Activated T-helper 9 cell treated with anti-CD3 and anti-CD28 coated beads, Interleukin-2, amount 50 U/mL, for 16 hours (primary cell): ENCODE measurements around the gene DPEP3.
"Not testable (repeated sequence)": the region's sequence is repeated elsewhere in the genome, so short reads cannot be mapped to it uniquely, and the experiment has no call there.

Experiments
- DNase-seq: peaks from one replicate; pipeline ENCODE4 v3.0.0-alpha.2; 2020; ENCODE audit warnings: low read depth

DPEP3 gene

DNA sequence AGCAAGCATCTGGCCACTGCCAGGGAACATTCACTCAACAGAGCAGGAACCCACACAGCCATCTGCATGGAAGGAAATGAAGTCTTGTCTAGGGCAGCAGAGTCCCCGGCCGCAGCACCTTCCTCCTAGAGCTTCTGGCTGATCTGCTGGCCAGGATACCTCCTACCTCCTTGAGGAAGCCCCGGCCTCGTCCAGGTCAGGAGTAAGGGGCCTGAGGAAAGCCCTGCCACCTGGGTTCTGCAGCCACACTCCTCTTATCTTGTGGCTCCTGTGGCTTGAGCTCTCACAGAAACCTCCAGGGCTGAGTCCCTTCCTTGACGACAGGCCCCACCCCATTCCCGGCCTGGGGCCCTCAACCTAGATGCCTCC lies 13.7 kb upstream of the DPEP3 start:
- not testable (repeated sequence) for DNase-seq

DNA sequence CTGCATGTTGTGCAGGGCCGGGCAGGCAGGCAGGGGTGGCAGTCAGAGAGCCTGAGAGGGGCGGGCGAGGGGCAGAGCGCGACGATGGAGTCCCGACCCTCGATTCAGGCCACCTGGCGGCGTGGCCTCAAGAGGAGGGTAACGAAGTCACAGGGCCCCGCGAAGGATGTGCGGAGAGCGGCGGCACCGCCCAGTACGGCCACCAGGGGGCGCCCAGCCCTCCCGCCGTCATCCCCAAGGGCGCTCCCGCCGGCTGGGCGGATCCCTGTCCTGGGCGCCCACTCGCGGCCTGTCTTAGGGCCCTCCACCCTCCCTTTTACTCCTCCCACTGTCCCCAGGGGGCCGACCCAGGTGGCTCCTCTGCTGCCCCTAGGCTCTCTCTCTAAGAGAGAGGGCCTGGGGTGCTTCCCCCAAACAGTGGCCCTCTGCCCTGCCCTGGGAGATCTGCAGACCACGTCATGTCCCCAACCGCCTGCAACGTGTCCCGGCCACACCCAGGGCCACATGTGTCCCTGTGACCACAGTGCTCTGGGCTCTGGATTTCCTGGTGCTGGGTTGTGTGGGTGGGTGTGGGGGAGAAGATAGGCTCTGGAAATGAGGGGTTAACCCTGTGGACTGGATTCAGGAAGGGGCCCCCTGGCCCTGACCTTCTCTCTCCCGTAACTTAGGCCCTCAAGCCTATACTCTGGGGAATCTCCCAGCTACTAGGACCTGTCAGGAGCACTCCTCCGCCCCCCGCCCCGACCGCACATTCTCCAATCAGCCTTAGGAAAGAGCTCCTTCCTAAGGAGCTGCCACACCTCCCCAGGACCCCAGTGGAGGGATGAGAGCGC lies 13.1 kb upstream of the DPEP3 start:
- DNase-seq: peak; percentile 76

DNA sequence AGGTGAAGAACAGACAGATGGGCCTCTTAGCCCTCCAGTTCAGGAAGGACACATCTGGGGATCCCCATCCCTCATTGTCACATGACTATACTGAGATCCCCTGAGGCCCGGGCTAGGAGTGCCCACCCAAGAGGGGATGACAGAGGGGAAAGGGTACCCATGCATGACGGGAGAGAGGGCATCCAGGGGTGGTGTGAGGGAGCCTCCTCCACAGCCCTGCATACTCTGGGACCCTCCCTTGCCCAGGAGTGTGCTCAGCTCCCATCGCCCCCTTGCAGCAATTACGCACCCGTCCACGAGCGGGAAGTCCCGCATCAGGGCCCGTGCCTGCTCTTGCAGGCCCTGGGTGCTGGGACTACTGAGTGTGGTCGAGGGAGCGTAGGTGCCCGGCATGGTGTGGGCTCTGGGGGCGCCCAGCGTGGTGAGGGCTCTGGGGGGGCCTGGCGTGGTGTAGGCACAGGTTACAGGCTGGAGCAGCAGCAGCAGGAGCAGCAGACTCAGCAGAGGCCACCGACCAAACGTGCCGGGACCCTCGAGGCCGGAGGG lies 12.4 kb upstream of the DPEP3 start:
- no peak for DNase-seq

DNA sequence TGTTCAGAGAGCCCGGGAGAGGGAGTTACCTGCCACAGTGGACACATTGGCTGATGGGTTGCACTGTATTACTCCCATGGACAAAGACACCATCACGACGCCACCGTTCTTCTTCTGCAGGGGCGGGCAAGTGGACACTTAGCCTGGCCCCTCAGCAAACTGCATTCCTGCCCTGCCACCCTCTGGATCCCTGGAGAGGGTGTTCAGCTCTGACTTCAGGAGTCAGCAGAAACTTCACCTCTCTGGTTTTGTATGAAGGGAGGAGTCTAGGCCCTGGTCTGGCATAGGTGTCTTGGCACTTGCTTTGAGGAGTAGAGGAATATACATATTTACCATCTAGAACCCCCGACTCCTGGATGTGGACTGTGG lies 9.7 kb upstream of the DPEP3 start:
- no peak for DNase-seq

DNA sequence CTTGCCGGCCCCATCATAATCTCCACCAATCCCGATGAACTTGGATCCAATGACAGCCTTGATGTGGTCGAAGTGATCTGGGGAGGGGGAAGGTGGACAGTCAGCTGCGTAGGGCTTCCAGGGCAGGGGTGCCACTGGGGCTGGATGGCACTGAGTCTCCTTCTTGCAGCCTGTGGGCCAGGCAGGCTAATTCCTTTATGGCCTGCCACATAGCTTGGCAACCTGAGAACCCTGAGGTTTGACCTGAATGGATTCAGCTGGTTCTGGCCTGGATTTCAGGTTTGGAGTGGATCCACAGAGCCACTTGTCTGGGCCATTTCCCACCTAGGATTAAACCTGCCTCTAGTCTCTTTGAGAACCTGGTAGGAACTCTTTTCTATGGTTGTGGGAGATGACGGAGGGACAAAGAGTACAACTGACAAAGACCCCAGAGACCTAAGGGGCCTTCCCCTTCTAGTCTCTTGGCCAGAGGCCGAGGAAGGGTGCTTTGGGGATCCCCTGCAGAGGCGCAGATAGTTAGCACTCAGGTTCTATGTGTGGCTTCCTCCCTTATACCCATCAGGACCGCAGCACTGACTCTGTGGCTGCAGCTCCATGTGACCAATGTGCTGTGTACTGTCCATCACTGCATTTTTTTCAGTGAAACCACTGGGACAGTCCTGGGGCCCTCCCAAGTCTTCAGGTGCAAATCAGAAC lies 9.2 kb upstream of the DPEP3 start:
- DNase-seq: no peak

DNA sequence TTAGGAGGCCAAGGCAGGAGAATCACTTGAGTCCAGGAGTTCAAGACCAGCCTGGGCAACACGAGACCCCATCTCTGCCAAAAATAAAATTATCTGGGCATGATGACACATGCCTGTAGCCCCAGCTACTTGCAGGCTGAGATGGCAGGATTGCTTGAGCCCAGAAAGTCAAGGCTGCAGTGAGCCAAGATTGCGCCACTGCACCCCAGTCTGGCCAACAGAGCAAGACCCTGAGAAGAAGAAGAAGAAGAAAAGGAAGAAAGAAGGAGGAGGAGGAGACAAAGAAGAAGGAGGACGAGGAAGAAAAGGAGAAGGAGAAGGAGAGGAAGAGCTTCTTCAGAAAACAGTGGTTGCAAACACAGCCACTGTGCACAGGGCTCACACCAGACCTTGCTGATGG lies 8.4 kb upstream of the DPEP3 start:
- DNase-seq: no peak

DNA sequence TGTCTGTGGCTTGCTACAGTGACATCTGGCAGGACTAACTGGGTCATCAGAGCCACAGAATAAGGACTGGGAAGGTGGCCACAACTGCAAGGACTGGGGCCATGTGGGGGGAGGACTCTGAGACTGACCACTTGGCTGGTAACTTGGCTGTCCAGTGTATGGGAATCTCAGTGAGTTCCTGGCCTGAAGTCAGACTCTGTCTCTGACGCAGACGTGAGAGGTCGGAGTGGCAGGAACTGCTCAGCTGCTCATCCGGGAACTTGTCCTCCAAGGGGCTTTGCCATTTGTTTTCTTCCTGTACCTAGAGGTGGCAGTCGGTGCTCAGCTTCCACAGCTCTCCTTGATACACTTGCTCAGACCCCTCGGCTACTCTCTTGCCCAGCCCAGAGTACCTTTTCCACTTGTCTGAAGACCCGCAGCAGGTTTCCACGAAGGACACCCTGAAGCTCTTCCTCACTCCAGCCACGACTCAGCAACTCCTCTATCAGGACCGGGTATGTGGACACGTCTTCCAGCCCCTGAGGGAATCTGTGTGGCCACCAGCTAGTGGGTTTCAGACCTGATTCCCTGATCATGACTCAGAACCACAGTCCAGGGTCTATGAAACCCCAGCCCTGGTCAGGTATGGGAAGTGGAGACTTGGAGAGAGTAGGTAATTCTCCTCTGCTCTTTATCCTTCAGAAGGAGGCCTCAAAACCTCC lies 7.3 kb upstream of the DPEP3 start:
- no peak for DNase-seq

DNA sequence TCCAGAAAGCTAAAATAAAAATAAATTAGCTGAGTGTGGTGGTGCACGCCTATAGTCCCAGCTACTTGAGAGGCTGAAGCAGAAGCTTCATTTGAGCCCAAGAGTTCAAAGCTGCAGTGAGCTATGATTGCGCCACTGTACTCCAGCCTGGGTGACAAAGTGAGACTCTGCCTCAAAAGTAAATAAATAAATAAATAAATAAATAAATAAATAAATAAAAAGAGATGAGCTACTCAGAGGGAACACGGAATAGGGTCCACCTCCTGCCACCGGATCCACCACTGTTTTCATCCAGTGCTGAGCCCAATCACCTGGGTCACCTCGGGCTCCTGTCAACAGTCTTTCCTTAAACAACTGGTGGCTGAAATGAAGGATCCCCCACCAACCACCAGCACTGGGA lies 6.7 kb upstream of the DPEP3 start:
- no peak for DNase-seq

DNA sequence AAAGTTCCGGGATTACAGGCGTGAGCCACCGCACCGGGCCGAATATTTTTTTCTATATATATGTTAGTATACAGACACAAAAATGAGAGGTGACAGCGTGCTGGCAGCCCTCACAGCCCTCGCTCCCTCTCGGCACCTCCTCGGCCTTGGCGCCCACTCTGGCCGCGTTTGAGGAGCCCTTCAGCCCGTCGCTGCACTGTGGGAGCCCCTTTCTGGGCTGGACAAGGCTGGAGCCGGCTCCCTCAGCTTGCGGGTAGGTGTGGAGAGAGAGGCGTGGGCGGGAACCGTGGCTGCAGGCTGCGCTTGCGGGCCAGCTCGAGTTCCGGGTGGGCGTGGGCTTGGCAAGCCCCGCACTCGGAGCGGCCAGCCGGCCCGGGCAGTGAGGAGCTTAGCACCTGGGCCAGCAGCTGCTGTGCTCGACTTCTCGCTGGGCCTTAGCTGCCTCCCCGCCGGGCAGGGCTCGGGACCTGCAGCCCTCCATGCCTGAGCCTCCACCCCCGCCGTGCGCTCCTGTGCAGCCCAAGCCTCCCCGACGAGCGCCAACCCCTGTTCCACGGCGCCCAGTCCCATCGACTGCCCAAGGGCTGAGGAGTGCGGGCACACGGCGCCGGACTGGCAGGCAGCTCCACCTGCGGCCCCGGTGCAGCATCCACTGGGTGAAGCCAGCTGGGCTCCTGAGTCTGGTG lies 1.9 kb upstream of the DPEP3 start:
- DNase-seq: no peak

DNA sequence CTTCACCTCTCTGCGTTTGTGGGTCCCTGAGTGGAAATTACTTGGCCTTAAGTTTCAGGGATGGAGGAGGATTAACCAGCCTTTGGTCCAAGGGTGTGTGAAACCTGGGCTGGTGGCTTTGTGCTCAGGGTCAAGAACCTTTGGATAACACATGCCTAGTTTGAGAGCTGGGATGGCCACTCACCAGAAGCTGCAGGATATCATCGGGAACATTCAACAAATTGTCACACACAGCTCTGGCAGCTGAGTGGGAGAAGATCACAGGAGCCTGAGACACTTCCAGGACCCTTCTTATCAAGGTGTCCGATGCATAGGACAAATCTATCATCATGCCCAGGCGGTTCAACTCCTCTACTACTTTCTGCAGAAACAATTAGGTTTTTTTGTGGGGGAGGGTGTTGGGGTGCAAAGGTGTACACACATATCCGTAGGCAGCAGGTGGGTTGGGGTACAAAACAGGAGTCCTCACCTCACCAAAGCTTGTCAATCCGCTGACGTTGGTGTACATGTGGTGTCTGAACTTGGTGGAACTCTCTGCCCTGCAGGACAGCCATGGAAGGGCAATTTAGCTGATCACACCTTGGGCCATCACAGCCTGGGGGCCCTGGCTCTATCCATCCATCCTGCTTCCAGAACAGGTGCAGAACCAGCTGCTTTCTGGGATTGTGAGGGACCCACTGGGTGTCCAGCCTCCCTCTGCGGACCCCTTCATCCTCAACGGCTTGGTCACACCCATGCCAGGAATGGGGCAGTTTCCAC lies 2.7 kb downstream of the DPEP3 start:
- no peak for DNase-seq

DNA sequence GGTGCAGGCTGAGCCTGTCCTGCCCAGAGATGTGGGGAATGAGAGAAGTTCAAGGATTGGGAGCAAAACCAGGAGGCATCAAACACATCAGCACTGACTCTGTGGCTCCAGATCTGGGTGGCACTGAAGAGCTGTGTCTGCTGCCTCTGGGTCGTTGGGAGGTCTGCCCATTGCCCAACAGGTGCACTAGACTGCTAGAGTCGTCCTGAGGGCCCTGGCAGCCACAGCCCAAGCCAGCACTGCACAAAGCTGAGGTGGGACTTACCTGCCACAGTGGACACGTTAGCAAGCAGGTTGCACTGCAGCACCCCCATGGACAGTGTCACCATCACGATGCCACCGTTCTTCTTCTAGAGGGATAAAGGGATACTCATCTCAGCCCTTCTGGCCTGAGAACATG lies 3.3 kb downstream of the DPEP3 start:
- DNase-seq: no peak

DNA sequence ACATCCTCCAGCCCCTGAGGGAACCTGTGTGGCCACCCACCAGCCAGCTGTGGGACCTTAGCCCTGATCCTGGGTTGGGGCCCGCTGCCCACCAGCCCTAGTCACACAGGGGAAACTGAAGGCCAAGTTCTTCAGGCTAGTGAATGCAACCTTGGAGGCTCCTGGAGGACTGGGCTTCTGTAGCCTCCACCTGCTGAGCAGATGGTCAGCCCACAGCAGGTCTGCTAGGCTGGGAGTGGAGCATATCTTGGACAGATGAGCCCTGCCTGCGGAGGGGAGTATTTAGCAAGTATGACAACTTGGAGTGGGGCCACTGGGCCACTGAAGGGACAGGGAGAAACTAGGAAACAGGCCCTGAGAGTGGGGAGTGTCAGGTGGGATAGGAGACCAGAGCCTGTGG lies 4.1 kb downstream of the DPEP3 start:
- no peak for DNase-seq

DNA sequence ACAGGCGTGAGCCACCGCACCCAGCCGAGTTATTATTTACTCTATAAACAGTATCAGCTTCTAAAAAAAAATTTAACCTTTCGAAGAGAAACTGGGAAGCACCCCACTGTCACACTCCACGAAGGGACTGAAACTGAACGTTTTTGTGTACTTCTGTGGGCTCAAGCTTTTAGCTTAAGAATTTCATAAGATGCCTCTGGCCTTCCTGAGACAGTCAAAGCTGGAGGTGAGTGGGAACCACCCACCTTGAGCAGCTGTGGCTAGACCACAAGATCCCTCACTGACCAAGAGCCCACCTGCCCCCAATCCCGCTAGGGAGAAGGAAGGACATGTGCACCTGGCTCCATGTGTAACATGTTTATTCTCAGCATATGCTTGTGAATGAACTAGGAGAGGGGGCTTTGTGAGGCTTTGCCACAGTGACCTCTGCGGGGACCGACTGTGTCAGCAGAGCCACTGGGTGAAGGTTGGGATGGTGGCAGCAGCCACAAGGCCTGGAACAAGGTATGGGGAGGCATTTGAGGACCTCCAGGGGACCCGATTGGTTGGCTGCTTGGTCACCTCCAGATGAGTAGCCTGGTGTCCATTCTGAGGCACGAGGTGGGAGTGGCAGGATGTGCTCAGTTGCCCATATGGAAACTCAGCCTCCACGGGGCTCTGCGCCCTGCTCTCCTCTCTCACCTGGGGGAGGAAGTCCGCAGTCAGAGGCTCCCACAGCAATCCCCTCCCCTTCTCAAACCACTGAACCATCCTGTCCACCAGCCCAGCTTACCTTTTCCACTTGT lies 4.8 kb downstream of the DPEP3 start:
- DNase-seq: no peak

DNA sequence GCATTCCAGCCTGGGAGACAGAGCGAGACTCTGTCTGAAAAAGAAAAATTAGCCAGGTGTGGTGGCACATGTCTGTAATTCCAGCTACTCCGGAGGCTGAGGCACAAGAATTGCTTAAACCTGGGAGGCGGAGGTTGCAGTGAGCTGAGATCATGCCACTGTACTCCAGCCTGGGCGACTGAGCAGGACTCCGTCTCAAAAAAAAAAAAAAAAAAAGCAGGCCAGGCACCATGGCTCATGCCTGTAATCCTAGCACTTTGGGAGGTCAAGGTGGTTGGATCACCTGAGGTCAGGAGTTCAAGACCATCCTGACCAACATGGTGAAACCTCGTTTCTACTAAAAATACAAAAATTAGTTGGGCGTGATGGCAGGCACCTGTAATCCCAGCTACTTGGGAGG lies 8.0 kb downstream of the DPEP3 start:
- not testable (repeated sequence) for DNase-seq

DNA sequence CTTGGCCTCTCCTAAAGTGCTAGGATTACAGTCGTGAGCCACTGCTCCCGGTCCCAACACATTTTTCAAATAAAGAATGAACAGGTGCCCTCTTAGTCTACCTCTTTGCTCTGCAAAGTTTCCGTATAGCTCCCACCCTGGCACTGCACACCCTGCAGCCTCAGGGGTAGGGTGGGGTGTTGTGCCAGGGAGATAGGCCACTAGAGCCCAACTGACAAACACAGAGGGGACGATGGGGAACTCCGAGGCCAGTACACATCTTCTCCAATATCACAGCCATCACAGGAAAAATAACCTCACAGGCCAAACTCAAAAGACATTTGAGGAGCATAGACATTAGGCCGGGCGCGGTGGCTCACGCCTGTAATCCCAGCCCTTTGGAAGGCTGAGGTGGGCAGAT lies 9.2 kb downstream of the DPEP3 start:
- no peak for DNase-seq

DNA sequence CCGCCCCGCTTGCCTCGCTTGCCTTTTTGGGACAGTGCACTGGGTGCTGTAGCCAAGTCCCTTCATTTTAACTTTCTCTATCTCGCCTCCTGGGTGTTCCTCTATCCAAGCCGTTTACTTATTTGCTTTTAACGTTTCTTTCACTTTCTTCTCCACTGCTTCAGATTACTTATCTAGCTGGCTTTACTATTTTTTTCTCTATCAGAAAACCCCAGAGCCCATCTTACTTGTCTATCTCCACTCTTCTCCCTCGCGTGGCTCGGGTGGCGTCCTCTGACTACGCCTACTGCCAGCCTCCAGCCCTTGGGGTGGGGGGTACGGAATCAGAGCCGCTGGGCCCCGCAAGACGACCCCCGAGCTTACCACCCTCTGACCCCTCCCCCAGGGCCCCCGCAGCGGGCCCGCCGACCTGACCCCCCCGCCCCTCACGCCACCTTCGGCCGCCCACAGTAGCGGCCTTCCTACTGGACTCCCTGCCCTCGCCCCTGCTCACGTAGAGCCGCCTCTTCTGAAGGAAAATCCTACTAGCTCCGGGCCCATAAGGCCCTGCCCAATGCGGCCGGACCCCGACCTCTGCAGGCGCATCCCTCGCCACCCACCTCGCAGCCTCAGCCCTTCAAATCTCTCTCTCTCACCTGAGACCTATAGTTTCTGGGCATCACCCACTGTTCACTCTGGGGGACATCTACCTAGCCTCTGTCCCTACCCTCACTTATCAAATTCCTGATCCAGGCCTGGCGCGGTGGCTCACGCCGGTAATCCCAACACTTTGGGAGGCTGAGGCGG lies 10.9 kb downstream of the DPEP3 start:
- no peak for DNase-seq

DNA sequence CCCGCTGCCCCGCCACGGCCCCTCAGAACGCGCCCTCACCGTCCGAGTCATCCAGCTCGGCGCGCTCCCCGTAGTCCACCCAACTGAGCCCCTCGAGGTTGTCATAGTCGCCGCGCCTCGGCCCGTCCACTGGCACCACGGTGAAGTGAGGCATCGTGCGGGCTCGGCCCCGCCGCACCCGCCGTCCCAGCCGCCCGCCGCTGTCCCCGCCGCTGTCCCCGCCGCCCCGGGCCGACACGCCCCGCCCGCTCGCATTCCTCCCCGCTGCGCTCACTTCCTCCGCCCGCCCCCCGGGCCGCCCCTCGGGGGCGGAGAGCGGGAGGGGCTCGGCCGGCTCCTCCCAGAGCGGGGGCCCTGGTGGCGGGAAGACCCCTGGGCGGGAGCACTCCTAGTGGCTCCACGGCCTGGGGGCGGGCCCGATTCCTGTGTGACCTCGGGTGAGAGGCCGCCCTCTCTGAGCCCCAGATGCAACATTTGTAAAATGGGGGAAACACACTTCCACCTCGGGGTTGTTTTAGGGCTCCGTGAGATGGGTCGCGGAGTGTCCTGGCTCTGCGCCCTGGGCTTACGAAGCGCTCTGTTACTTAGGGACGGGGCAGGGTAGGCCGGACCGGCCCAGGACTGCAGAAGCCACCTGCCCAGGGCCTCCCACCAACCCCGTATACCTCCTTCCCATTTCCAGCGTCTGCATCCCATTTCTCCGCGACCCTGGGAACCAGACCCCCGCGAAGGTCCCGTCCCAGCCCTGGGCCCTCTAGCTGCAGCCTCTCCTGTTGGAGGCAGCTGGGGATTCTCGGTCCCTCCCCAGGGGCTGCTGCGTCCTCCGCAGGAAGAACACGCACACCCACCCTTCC lies 11.7 kb downstream of the DPEP3 start, which contains the start of gene SLC12A4:
TSS of gene SLC12A4 (minus strand) at position 238 of the 854 bp plus-strand sequence. CDS start at position 154, 84 bp downstream.
- peak; percentile 78 for DNase-seq

DNA sequence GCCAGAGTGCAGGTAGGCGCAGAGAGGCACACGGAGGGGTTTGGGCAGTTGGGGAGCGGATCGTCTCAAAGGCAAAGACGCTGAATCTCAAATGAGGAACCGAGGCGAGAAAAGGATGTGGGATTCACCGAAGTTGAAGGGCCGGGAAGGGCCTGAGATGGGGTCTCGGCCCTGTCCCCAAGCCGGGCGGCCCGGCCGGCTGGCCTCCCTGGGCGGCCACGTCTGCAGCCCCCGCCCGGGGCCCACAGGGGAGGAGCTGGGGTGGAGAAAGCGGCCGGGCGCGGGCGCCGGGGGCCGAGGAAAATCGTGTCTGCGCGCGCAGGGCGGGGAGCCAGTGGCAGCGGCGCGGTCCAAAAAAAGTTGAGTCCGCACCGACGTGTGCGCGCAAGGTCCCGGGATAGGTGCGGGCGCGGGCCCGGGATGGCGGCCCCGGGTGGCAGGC lies 12.3 kb downstream of the DPEP3 start:
- DNase-seq: peak; percentile 18
